ENCODE results near the gene DPH7. TPM values are rescaled to one million over a fixed set of nuclear protein-coding genes. Genes with fewer than 3 reads are reported as not detected.
A peak's percentile ranks its signal among the peaks of the same experiment; 100 is the strongest.
"Not testable (repeated sequence)": the region's sequence is repeated elsewhere in the genome, so short reads cannot be mapped to it uniquely, and the experiment has no call there.

The DPH7 gene
- total RNA-seq, result 20.3 and 26.2 TPM in 2 replicates

GRCh38 chr9:137578518-137579258 lies at the start of gene DPH7:
Gene DPH7 (minus strand): TSS chr9:137578925. CDS start chr9:137578777, 148 bp downstream.
- Histone ChIP-seq H3K4me1 (ENCODE audit: insufficient read depth, low read length) (peaks cover 16% of the 10 kb centered on the region), H3K4me3 (ENCODE audit: insufficient read depth, low read length) (peak within 1 kb of the TSS; percentile 89), H3K79me2 (ENCODE audit: insufficient read depth, low read length) (peaks cover 50% of the 10 kb centered on the region), H3K9me3 (ENCODE audit: low read depth, low read length) (no peaks in the 10 kb centered on the region), H4K20me1 (ENCODE audit: insufficient read depth, low read length) (peaks cover 18% of the 10 kb centered on the region), H3K27ac (ENCODE audit: low read depth, low read length) (peak within 1 kb of the TSS; percentile 69), H3K36me3 (ENCODE audit: insufficient read depth, low read length) (peaks cover 29% of the 10 kb centered on the region), H2AFZ (ENCODE audit: low read length) (peak within 1 kb of the TSS; percentile 87), H3K4me2 (ENCODE audit: insufficient read depth, low read length) (peak within 1 kb of the TSS; percentile 78), H3K27me3 (ENCODE audit: insufficient read depth, low read length) (no peaks in the 10 kb centered on the region)
- peak; percentile 100 for DNase-seq (ENCODE audit: insufficient read length, low spot score, missing footprints)
- TF ChIP-seq, protein P1, sequence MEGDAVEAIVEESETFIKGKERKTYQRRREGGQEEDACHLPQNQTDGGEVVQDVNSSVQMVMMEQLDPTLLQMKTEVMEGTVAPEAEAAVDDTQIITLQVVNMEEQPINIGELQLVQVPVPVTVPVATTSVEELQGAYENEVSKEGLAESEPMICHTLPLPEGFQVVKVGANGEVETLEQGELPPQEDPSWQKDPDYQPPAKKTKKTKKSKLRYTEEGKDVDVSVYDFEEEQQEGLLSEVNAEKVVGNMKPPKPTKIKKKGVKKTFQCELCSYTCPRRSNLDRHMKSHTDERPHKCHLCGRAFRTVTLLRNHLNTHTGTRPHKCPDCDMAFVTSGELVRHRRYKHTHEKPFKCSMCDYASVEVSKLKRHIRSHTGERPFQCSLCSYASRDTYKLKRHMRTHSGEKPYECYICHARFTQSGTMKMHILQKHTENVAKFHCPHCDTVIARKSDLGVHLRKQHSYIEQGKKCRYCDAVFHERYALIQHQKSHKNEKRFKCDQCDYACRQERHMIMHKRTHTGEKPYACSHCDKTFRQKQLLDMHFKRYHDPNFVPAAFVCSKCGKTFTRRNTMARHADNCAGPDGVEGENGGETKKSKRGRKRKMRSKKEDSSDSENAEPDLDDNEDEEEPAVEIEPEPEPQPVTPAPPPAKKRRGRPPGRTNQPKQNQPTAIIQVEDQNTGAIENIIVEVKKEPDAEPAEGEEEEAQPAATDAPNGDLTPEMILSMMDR (IDR thresholded peaks at IDR 0.05; ENCODE audit: extremely low read depth, low read depth, low read length), result peak; percentile 79

DNA sequence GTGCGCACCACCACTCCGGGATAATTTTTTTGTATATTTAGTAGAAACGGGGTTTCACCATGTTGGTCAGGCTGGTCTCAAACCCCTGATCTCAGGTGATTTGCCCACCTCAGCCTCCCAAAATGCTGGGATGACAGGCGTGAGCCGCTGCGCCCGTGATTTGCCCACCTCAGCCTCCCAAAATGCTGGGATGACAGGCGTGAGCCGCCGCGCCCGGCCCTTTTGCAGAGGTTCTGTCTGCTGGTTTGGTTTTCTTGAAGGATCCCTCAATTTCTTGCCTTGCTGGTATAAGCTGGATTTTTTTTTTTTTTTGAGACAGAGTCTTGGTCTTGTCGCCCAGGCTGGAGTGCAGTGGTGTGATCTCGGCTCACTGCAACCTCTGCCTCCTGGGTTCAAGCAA lies 48.7 kb upstream of the DPH7 start:
- H3K4me2 ChIP-seq (ENCODE audit: insufficient read depth, low read length); H3K4me3 ChIP-seq (ENCODE audit: insufficient read depth, low read length); H3K27ac ChIP-seq (ENCODE audit: low read depth, low read length); H3K9me3 ChIP-seq (ENCODE audit: low read depth, low read length); H3K36me3 ChIP-seq (ENCODE audit: insufficient read depth, low read length); H3K27me3 ChIP-seq (ENCODE audit: insufficient read depth, low read length); DNase-seq (ENCODE audit: insufficient read length, low spot score, missing footprints); H2AFZ ChIP-seq (ENCODE audit: low read length): not testable (repeated sequence)
- peaks cover 46% of the 10 kb centered on the region for H4K20me1 ChIP-seq (ENCODE audit: insufficient read depth, low read length)
- H3K79me2 ChIP-seq (ENCODE audit: insufficient read depth, low read length), result peaks cover 95% of the 10 kb centered on the region
- H3K4me1 ChIP-seq (ENCODE audit: insufficient read depth, low read length), result peaks cover 10% of the 10 kb centered on the region

DNA sequence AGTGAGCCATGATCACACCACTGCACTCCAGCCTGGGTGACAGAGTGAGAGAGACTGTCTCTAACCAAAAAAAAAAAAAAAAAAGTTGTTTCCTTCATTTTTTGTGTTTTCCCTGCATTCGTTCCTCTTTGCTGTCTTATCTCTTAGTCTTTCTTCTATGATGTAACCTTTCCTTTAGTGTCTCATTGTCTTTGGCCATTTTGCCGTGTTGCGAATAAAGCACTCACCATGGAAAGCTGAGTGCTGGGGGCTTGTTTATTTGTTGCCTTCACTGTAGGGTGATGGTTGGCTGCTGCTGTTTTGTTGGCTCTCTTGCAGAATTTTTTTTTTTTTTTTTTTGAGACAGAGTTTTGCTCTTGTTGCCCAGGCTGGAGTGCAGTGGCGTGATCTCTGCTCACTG lies 47.7 kb upstream of the DPH7 start:
- TF ChIP-seq, protein P1 (IDR thresholded peaks at IDR 0.05; ENCODE audit: extremely low read depth, low read depth, low read length), result no peak
- Histone ChIP-seq H3K36me3 (ENCODE audit: insufficient read depth, low read length) (no peaks in the 10 kb centered on the region), H3K4me2 (ENCODE audit: insufficient read depth, low read length) (no peak overlapping the region), H3K79me2 (ENCODE audit: insufficient read depth, low read length) (peaks cover 93% of the 10 kb centered on the region), H3K9me3 (ENCODE audit: low read depth, low read length) (no peaks in the 10 kb centered on the region), H3K4me1 (ENCODE audit: insufficient read depth, low read length) (peaks cover 10% of the 10 kb centered on the region), H3K4me3 (ENCODE audit: insufficient read depth, low read length) (no peak overlapping the region), H4K20me1 (ENCODE audit: insufficient read depth, low read length) (peaks cover 43% of the 10 kb centered on the region), H3K27ac (ENCODE audit: low read depth, low read length) (no peak overlapping the region), H3K27me3 (ENCODE audit: insufficient read depth, low read length) (no peaks in the 10 kb centered on the region), H2AFZ (ENCODE audit: low read length) (no peak overlapping the region)
- no peak for DNase-seq (ENCODE audit: insufficient read length, low spot score, missing footprints)

DNA sequence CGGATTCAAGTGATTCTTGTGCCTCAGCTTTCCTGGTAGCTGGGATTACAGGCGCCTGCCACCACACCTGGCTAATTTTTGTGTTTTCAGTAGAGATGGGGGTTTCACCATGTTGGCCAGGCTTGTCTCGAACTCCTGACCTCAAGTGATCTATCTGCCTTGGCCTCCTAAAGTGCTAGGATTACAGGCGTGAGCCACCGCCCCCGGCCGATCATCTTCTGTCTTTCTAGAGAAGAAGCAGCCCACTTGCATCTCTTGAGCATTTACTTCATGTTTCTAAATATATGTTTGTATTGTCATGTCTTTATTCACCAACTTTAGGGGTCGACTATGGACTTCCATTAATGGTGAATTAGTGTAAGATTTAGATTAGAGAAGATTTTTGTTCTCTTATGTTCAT lies 43.5 kb upstream of the DPH7 start:
- Histone ChIP-seq H4K20me1 (ENCODE audit: insufficient read depth, low read length) (peaks cover 37% of the 10 kb centered on the region), H3K4me1 (ENCODE audit: insufficient read depth, low read length) (peaks cover 25% of the 10 kb centered on the region), H3K79me2 (ENCODE audit: insufficient read depth, low read length) (peaks cover 83% of the 10 kb centered on the region)
- not testable (repeated sequence) for H2AFZ ChIP-seq (ENCODE audit: low read length); H3K4me2 ChIP-seq (ENCODE audit: insufficient read depth, low read length); DNase-seq (ENCODE audit: insufficient read length, low spot score, missing footprints); H3K9me3 ChIP-seq (ENCODE audit: low read depth, low read length); H3K27me3 ChIP-seq (ENCODE audit: insufficient read depth, low read length); H3K27ac ChIP-seq (ENCODE audit: low read depth, low read length); H3K36me3 ChIP-seq (ENCODE audit: insufficient read depth, low read length); H3K4me3 ChIP-seq (ENCODE audit: insufficient read depth, low read length)

GRCh38 chr9:137621131-137621757 lies 42.5 kb upstream of the DPH7 start:
- H2AFZ ChIP-seq (ENCODE audit: low read length), result no peak overlapping the region
- peaks cover 34% of the 10 kb centered on the region for H4K20me1 ChIP-seq (ENCODE audit: insufficient read depth, low read length)
- peaks cover 81% of the 10 kb centered on the region for H3K79me2 ChIP-seq (ENCODE audit: insufficient read depth, low read length)
- DNase-seq (ENCODE audit: insufficient read length, low spot score, missing footprints), result peak; percentile 69
- H3K4me1 ChIP-seq (ENCODE audit: insufficient read depth, low read length), result peaks cover 25% of the 10 kb centered on the region
- peak overlapping the region; percentile 80 for H3K4me2 ChIP-seq (ENCODE audit: insufficient read depth, low read length)
- H3K9me3 ChIP-seq (ENCODE audit: low read depth, low read length), result no peaks in the 10 kb centered on the region
- no peaks in the 10 kb centered on the region for H3K27me3 ChIP-seq (ENCODE audit: insufficient read depth, low read length)
- TF ChIP-seq, protein P1 (IDR thresholded peaks at IDR 0.05; ENCODE audit: extremely low read depth, low read depth, low read length), result peak; percentile 35
- no peak overlapping the region for H3K27ac ChIP-seq (ENCODE audit: low read depth, low read length)
- H3K4me3 ChIP-seq (ENCODE audit: insufficient read depth, low read length), result no peak overlapping the region
- peaks cover under 1% of the 10 kb centered on the region for H3K36me3 ChIP-seq (ENCODE audit: insufficient read depth, low read length)
